Upper lobe of left lung (tissue), 6 donors: ENCODE measurements around the gene NEURL4. TPM values are rescaled to one million over a fixed set of nuclear protein-coding genes. Genes with fewer than 3 reads are reported as not detected.
"Not testable (repeated sequence)": the region's sequence is repeated elsewhere in the genome, so short reads cannot be mapped to it uniquely, and the experiment has no call there.

Experiments used
- ATAC-seq, 2 donors: fragments of 200-7000 bp; cut with Tn5 transposase; one replicate each; pipeline ENCODE4 v1.9.1; 2022; ENCODE audit warnings: mild to moderate bottlenecking in 2 of 2, moderate library complexity in 2 of 2; ENCODE audit not compliant: low FRiP score in 2 of 2
- DNase-seq, 2 donors: peaks; one replicate each; pipeline ENCODE4 v3.0.0-alpha.2; 2019 to 2020
- H3K27ac ChIP-seq, 4 donors: fragments of 200-600 bp; sonication (generic); one replicate each; pipeline ENCODE4 v1.5.1; 2016 to 2019
- H3K27me3 ChIP-seq, 4 donors: fragments of 200-600 bp; sonication (generic); one replicate each; pipeline ENCODE4 v1.5.1; 2017 to 2019
- H3K36me3 ChIP-seq, 4 donors: fragments of 200-600 bp; sonication (generic); one replicate each; pipeline ENCODE4 v1.5.1; 2016 to 2019
- H3K4me1 ChIP-seq, 4 donors: fragments of 200-600 bp; sonication (generic); one replicate each; pipeline ENCODE4 v1.5.1; 2018 to 2019
- H3K4me3 ChIP-seq, 4 donors: fragments of 200-600 bp; sonication (generic); one replicate each; pipeline ENCODE4 v1.5.1; 2017 to 2019; ENCODE audit warnings: mild to moderate bottlenecking in 2 of 4, moderate library complexity in 1 of 4
- H3K9me3 ChIP-seq, 4 donors: fragments of 200-600 bp; sonication (generic); one replicate each; pipeline ENCODE4 v1.5.1; 2018 to 2019
- EP300 ChIP-seq, 4 donors: sonication (generic); formaldehyde crosslinking; IDR thresholded peaks; one replicate each; pipeline ENCODE4 v1.5.1; 2017; ENCODE audit warnings: antibody characterized with exemption in 4 of 4, control low read depth in 2 of 4
- POLR2A ChIP-seq, 4 donors: fragments of 450-650 bp; IDR thresholded peaks; one replicate each; pipeline ENCODE4 v1.5.1; 2016 to 2017; ENCODE audit warnings: antibody characterized with exemption in 4 of 4, mild to moderate bottlenecking in 2 of 4
- POLR2AphosphoS5 ChIP-seq, 2 donors: sonication (generic); formaldehyde crosslinking; IDR thresholded peaks; one replicate each; pipeline ENCODE4 v1.5.1; 2017; ENCODE audit warnings: antibody characterized with exemption in 2 of 2
- WGBS, 2 donors: methylation state at CpG; one replicate each; pipeline ENCODE4 v1.1.5; 2017 to 2018; 5-methylcytosine and 5-hydroxymethylcytosine counted together
- total RNA-seq, 6 donors: library from RNA; depleted of rRNA in 4 of 6; stranded (reverse); fragments of >200 nt in 4 of 6; gene quantifications; one replicate each; pipeline versions ENCODE4 v1.1.0 to v1.2.1, GENCODE V29; 2016 to 2021
- TF ChIP-seq, protein P1 (sequence below), 6 experiments: fragments of 450-650 bp in 4 of 6; fragments of 200-600 bp in 2 of 6; sonication (generic) in 2 of 6; IDR thresholded peaks; one replicate each; pipeline ENCODE4 v1.5.1; 2016 to 2019; ENCODE audit warnings: antibody characterized with exemption in 6 of 6
- donor health status: DM: no; HTN: no; CAD: no; lungs with moderate emphysema.
- donor health status: DM: no; HTN: yes; CAD: no; lungs with severe emphysema.

Gene NEURL4
- total RNA-seq, 6 donors from 2014 or later: 14.2 to 77.5 (median 37.5) TPM

DNA sequence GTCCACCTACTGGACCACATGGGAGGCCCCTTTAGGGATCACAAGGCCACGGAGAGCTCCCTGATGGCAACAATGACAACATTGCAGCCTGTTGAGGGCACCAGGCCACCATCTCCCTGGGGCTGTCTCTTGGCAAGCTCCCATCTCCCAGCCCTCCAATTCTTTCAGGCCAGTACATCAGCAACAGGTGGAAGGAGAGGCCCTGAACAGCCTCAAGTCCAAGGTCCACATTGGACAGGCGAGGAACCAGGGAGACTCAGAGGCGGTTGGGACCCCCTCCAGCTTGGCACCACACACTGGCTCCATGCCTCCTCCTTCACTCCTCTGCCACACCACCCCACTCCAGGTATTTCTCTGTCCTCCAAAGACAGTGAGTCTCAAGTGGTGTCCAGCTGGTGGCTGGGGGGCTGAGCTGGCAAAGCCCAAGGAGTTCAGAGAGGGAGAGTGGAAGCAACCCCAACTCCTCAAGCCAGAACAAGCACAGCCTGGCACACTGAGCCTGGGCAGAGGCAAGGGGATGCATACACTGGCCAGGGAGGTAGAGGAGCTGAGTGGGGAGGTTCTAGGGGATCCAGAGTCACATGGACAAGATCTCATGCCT, 5.9 kb upstream of the NEURL4 start:
- Histone ChIP-seq H3K4me3 (no peak overlapping the region), H3K36me3 (no peaks in the 10 kb centered on the region), H3K4me1 (peaks cover 4 to 10% (median 7%) of the 10 kb centered on the region in 4 donors), H3K27ac (no peak overlapping the region), H3K27me3 (no peaks in the 10 kb centered on the region), H3K9me3 (no peaks in the 10 kb centered on the region)
- 100% methylated on average over 3 of the region's 3 CpGs; no CpG with 5 or more reads in 1 of the 2 donors for WGBS, 2 donors
- no peak for TF ChIP-seq EP300 (IDR thresholded peaks at IDR 0.05)
- TF ChIP-seq POLR2A (IDR thresholded peaks at IDR 0.05): no peak
- TF ChIP-seq, protein P1, sequence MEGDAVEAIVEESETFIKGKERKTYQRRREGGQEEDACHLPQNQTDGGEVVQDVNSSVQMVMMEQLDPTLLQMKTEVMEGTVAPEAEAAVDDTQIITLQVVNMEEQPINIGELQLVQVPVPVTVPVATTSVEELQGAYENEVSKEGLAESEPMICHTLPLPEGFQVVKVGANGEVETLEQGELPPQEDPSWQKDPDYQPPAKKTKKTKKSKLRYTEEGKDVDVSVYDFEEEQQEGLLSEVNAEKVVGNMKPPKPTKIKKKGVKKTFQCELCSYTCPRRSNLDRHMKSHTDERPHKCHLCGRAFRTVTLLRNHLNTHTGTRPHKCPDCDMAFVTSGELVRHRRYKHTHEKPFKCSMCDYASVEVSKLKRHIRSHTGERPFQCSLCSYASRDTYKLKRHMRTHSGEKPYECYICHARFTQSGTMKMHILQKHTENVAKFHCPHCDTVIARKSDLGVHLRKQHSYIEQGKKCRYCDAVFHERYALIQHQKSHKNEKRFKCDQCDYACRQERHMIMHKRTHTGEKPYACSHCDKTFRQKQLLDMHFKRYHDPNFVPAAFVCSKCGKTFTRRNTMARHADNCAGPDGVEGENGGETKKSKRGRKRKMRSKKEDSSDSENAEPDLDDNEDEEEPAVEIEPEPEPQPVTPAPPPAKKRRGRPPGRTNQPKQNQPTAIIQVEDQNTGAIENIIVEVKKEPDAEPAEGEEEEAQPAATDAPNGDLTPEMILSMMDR (IDR thresholded peaks at IDR 0.05): no peak
- TF ChIP-seq POLR2AphosphoS5 (IDR thresholded peaks at IDR 0.05): no peak
- no peak for ATAC-seq
- no peak for DNase-seq

DNA sequence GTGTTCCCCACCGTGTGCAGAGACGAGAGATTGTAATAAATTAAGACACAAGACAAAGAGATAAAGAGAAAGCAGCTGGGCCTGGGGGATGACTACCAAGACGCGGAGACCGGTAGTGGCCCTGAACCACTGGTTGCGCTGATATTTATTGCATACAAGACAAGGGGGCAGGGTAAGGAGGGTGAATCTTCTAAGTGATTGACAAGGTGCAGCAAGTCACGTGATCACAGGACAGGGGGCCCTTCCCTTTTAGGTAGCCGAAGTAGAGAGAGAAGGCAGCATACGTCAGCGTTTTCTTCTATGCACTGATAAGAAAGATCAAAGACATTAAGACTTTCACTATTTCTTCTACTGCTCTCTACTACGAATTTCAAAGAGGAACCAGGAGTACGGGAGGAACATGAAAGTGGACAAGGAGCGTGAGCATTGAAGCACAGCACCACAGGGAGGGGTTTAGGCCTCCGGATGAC, 3.5 kb upstream of the NEURL4 start:
- DNase-seq, ATAC-seq: not testable (repeated sequence)
- 37 to 43% methylated on average over 13 to 14 of the region's 14 CpGs for WGBS, 2 donors

DNA sequence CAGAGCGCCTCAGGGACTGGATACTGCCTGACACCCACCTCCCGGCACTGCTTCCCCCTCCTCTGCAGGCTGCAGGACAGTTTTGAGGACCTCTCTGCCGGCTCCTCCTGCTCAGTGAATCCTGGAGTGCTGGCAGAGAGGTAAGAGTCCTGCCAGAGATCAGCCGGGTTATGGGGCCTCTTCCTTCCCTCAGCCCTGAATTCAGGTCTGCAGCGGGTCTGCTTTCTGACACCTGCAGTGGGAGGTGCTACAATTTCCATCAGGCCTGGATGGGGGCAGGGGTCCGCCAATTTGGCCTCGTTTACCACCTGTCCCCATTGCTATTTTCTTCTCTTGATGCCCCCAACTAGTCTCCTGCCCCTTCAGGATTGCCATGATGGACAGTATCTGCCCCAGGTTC, 3.0 kb upstream of the NEURL4 start:
- H3K4me3 ChIP-seq: no peak overlapping the region
- TF ChIP-seq POLR2AphosphoS5 (IDR thresholded peaks at IDR 0.05): no peak
- TF ChIP-seq, protein P1 (IDR thresholded peaks at IDR 0.05): no peak
- TF ChIP-seq EP300 (IDR thresholded peaks at IDR 0.05): no peak
- no peak for TF ChIP-seq POLR2A (IDR thresholded peaks at IDR 0.05)
- H3K27ac ChIP-seq: no peak overlapping the region
- no peak for ATAC-seq
- H3K9me3 ChIP-seq: no peaks in the 10 kb centered on the region
- no peaks in the 10 kb centered on the region for H3K27me3 ChIP-seq
- H3K4me1 ChIP-seq: peaks cover 13 to 26% (median 17%) of the 10 kb centered on the region in 4 donors
- peaks cover 0 to 5% (median 0%) of the 10 kb centered on the region in 4 donors for H3K36me3 ChIP-seq
- no peak for DNase-seq
- WGBS, 2 donors: 41 to 59% methylated on average over 7 of the region's 7 CpGs

More for the DNA sequence above, 3.5 kb upstream of the NEURL4 start:
- not testable (repeated sequence) for H3K4me3 ChIP-seq, H3K36me3 ChIP-seq, H3K27me3 ChIP-seq, H3K9me3 ChIP-seq, H3K27ac ChIP-seq
- peaks cover 13 to 22% (median 17%) of the 10 kb centered on the region in 4 donors for H3K4me1 ChIP-seq

DNA sequence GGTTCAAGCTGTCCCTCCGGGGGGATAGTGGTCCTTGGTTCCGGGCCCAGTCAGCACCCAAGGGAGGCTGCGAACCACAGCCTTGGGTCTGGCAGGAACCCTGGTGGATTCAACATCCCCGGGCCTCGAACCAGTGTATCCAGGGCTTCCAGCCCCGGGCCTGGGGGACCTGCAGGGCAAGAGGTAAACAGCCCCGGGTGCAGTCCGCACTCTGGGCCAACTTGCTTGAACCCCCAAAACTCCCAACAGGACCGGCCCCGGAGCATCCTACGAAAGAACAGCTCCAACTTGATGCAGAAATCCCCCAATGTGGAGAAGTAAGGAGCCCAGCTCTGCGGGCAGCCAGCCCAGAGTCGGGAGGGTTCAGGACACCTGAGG, 1.5 kb upstream of the NEURL4 start:
- Histone ChIP-seq H3K36me3 (peaks cover 0 to 20% (median 7%) of the 10 kb centered on the region in 4 donors), H3K27ac (peak overlapping the region; percentile 80 to 94 (median 92)), H3K27me3 (no peaks in the 10 kb centered on the region), H3K9me3 (no peaks in the 10 kb centered on the region), H3K4me3 (peak overlapping the region in 3 of 4 donors; percentile 74 to 86 (median 82)), H3K4me1 (peaks cover 13 to 26% (median 15%) of the 10 kb centered on the region in 4 donors)
- DNase-seq (peak in 1 of 2 donors; percentile 50), ATAC-seq (no peak)
- TF ChIP-seq POLR2AphosphoS5 (IDR thresholded peaks at IDR 0.05) (no peak), EP300 (IDR thresholded peaks at IDR 0.05) (no peak), POLR2A (IDR thresholded peaks at IDR 0.05) (no peak)
- TF ChIP-seq, protein P1 (IDR thresholded peaks at IDR 0.05): no peak
- 61 to 90% methylated on average over 5 to 13 of the region's 13 CpGs for WGBS, 2 donors

DNA sequence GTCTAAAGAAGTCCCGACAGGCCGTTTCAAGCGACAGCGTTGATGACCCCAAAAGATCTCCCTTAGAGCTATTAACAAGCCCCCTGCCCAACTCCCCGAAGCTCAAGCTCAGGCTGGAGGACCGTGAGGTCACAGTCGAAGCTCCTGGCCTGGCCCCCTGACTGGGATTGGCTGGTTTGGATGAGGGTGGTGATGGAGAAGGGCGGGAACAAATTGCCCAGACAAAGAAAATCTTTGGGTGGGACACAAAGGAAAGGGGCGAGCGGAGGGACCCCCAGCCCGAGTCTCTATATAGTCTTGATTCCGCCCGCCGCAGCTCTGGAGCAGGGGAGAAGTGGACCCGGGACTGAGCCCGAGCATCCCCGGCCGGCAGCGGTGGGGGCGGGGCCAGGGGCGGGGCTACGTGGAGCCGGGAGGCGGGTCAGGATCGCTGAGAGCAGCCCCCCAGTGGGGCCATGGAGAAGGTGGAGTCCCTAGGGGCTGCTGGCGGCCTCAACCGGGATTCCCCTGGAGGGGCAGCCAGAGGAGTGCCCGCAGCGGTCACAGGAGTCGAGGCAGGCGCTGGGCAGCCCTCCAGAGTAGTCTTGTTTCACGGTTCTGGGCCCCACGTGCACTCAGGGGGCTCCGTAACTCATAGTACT, 982 bp upstream of the NEURL4 start:
- peak; percentile 82 to 96 for DNase-seq
- H3K27ac ChIP-seq: peak overlapping the region; percentile 80 to 94 (median 92)
- no peaks in the 10 kb centered on the region for H3K9me3 ChIP-seq
- TF ChIP-seq POLR2A (IDR thresholded peaks at IDR 0.05) (no peak), POLR2AphosphoS5 (IDR thresholded peaks at IDR 0.05) (no peak)
- peak overlapping the region; percentile 74 to 95 (median 84) for H3K4me3 ChIP-seq
- peaks cover 13 to 26% (median 15%) of the 10 kb centered on the region in 4 donors for H3K4me1 ChIP-seq
- peak; percentile 83 to 86 for ATAC-seq
- no peaks in the 10 kb centered on the region for H3K27me3 ChIP-seq
- 1 to 2% methylated on average over 7 to 21 of the region's 34 CpGs for WGBS, 2 donors
- peaks cover 0 to 25% (median 11%) of the 10 kb centered on the region in 4 donors for H3K36me3 ChIP-seq
